HepG2 (cell line): ENCODE data around the gene IFNL1. TPM values are rescaled to one million over a fixed set of nuclear protein-coding genes. Genes with fewer than 3 reads are reported as not detected.
A peak's percentile ranks its signal among the peaks of the same experiment; 100 is the strongest.

Experiments
- KAT2B ChIP-seq: fragments of 150-350 bp; IDR thresholded peaks from 2 replicates; pipeline ENCODE4 v1.6.1; 2014; ENCODE audit warnings: low read depth, low read length, borderline replicate concordance
- KLF12 ChIP-seq: sonication (generic); formaldehyde crosslinking; IDR thresholded peaks from 2 replicates; pipeline ENCODE4 v1.4.0; 2020; ENCODE audit warnings: missing genetic modification reagents, borderline replicate concordance
- PTBP1 ChIP-seq: fragments of 200-400 bp; formaldehyde crosslinking; IDR thresholded peaks from 2 replicates; pipeline ENCODE4 v1.6.1; 2018; ENCODE audit warnings: low read length, low read depth; ENCODE audit not compliant: poor library complexity, severe bottlenecking
- SETDB1 ChIP-seq: sonication (generic); formaldehyde crosslinking; IDR thresholded peaks from 2 replicates; pipeline ENCODE4 v1.5.1; 2020; ENCODE audit warnings: missing genetic modification reagents, mild to moderate bottlenecking, borderline replicate concordance
- SMARCC2 ChIP-seq: fragments of 450-650 bp; IDR thresholded peaks from 2 replicates; pipeline ENCODE4 v1.6.1; 2017; ENCODE audit warnings: antibody characterized with exemption, mild to moderate bottlenecking
- SSRP1 ChIP-seq: IDR thresholded peaks from 2 replicates; pipeline ENCODE4 v1.6.1; 2016; ENCODE audit warnings: control low read depth
- ZFP82 ChIP-seq: sonication (generic); formaldehyde crosslinking; IDR thresholded peaks from 2 replicates; pipeline ENCODE4 v1.5.1; 2020; ENCODE audit warnings: mild to moderate bottlenecking, missing genetic modification reagents, borderline replicate concordance
- ZNF224 ChIP-seq: sonication (generic); formaldehyde crosslinking; IDR thresholded peaks from 2 replicates; pipeline ENCODE4 v1.5.0; 2020; ENCODE audit warnings: mild to moderate bottlenecking, missing genetic modification reagents
- ZNF253 ChIP-seq: sonication (generic); formaldehyde crosslinking; IDR thresholded peaks from 2 replicates; pipeline ENCODE4 v1.8.0; 2022; ENCODE audit warnings: mild to moderate bottlenecking, missing genetic modification reagents, borderline replicate concordance
- ZNF3 ChIP-seq: IDR thresholded peaks from 2 replicates; pipeline ENCODE4 v1.7.0; 2017; ENCODE audit warnings: inconsistent platforms
- ZNF432 ChIP-seq: sonication (generic); formaldehyde crosslinking; IDR thresholded peaks from 2 replicates; pipeline ENCODE4 v1.5.0; 2020; ENCODE audit warnings: missing genetic modification reagents, mild to moderate bottlenecking, borderline replicate concordance
- polyA plus RNA-seq, 8 experiments: library from polyadenylated mRNA; depleted of rRNA in 3 of 8; stranded (reverse) in 7 of 8; unstranded in 1 of 8; fragments of >200 nt; fragmentation: Illumina TruSeq in 4 of 8; extraction: Trizol in 4 of 8; gene quantifications; 2 replicates each; pipeline versions ENCODE4 v1.2.1 to v1.2.3, GENCODE V29; 2011 to 2016; ENCODE audit warnings: low read depth in 4 of 8, missing spikeins in 1 of 8, mixed read lengths in 1 of 8; ENCODE audit not compliant: insufficient read depth in 1 of 8
- total RNA-seq, 5 experiments: library from RNA; depleted of rRNA; stranded (reverse); fragments of >200 nt; fragmentation: Illumina TruSeq; extraction: Trizol; gene quantifications; 2 replicates each; pipeline ENCODE4 v1.2.3, GENCODE V29; 2016; ENCODE audit warnings: low read depth in 1 of 5
- TF ChIP-seq, protein P1 (sequence below): sonication (generic); formaldehyde crosslinking; IDR thresholded peaks from 2 replicates; pipeline ENCODE4 v1.9.0; 2021; ENCODE audit warnings: mild to moderate bottlenecking, missing genetic modification reagents
- TF ChIP-seq, protein P2 (sequence below): sonication (generic); formaldehyde crosslinking; IDR thresholded peaks from 2 replicates; pipeline ENCODE4 v1.8.1; 2023; ENCODE audit warnings: mild to moderate bottlenecking, missing genetic modification reagents, borderline replicate concordance
- TF ChIP-seq, protein P3 (sequence below): sonication (generic); formaldehyde crosslinking; IDR thresholded peaks from 2 replicates; pipeline ENCODE4 v1.8.0; 2022; ENCODE audit warnings: mild to moderate bottlenecking, missing genetic modification reagents, borderline replicate concordance
- TF ChIP-seq, protein P4 (sequence below): sonication (generic); formaldehyde crosslinking; IDR thresholded peaks from 2 replicates; pipeline ENCODE4 v1.5.0; 2020; ENCODE audit warnings: missing genetic modification reagents, mild to moderate bottlenecking, borderline replicate concordance
- TF ChIP-seq, protein P5 (sequence below): sonication (generic); formaldehyde crosslinking; IDR thresholded peaks from 2 replicates; pipeline ENCODE4 v1.4.0; 2020; ENCODE audit warnings: missing genetic modification reagents
- TF ChIP-seq, protein P6 (sequence below): sonication (generic); formaldehyde crosslinking; IDR thresholded peaks from 2 replicates; pipeline ENCODE4 v1.5.1; 2020; ENCODE audit warnings: mild to moderate bottlenecking, missing genetic modification reagents, borderline replicate concordance

IFNL1 gene
- total and polyA plus RNA-seq, 2 of the 13 experiments (the other 11 are each of a cell fraction or from before 2014, with no cell fraction given), result not detected

DNA sequence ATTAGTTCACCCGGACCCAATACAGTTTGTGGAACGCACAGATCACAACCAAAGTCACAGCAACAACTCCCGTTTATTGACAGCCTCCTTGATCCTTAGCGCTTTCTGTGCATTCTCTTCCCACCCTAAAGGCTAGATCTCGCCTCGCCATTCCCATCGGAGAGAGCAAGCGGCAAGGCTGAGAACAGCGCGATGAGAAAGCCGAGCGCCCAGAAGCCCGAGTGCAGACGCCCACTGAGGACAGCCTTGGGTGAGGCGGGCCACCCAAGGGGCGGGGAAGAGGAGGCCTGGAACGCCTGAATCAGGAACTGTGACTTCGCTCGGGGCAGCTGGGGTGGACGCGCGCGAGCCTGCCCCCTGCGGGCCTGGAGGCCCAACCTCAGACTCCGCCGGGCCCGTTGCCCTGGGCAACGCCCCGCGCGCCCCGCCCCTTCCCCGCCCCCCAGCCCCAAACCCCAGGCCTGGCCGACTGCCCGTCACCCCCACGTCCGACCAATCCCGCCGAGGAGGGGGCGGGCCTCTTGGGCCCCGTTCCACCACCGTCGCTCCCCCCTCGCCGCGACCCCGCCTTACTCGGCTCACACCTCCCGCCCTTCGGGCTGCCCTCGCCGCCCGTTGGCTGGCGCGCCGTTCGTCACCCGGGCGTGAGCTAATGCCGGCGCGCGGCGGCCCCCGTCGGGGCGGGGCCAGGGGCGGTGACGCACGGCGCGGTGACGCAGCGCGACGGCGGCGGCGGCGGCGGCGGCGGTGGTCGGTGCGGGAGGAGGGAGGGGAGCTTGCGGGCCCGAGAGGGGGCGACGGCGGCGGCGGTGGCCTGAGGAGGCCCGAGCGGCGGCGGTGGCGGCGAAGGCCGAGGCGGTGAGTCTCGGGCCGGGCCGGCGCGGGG, 45.8 kb downstream of the IFNL1 start, which contains the start of gene SAMD4B (continued):
- TF ChIP-seq, protein P1, sequence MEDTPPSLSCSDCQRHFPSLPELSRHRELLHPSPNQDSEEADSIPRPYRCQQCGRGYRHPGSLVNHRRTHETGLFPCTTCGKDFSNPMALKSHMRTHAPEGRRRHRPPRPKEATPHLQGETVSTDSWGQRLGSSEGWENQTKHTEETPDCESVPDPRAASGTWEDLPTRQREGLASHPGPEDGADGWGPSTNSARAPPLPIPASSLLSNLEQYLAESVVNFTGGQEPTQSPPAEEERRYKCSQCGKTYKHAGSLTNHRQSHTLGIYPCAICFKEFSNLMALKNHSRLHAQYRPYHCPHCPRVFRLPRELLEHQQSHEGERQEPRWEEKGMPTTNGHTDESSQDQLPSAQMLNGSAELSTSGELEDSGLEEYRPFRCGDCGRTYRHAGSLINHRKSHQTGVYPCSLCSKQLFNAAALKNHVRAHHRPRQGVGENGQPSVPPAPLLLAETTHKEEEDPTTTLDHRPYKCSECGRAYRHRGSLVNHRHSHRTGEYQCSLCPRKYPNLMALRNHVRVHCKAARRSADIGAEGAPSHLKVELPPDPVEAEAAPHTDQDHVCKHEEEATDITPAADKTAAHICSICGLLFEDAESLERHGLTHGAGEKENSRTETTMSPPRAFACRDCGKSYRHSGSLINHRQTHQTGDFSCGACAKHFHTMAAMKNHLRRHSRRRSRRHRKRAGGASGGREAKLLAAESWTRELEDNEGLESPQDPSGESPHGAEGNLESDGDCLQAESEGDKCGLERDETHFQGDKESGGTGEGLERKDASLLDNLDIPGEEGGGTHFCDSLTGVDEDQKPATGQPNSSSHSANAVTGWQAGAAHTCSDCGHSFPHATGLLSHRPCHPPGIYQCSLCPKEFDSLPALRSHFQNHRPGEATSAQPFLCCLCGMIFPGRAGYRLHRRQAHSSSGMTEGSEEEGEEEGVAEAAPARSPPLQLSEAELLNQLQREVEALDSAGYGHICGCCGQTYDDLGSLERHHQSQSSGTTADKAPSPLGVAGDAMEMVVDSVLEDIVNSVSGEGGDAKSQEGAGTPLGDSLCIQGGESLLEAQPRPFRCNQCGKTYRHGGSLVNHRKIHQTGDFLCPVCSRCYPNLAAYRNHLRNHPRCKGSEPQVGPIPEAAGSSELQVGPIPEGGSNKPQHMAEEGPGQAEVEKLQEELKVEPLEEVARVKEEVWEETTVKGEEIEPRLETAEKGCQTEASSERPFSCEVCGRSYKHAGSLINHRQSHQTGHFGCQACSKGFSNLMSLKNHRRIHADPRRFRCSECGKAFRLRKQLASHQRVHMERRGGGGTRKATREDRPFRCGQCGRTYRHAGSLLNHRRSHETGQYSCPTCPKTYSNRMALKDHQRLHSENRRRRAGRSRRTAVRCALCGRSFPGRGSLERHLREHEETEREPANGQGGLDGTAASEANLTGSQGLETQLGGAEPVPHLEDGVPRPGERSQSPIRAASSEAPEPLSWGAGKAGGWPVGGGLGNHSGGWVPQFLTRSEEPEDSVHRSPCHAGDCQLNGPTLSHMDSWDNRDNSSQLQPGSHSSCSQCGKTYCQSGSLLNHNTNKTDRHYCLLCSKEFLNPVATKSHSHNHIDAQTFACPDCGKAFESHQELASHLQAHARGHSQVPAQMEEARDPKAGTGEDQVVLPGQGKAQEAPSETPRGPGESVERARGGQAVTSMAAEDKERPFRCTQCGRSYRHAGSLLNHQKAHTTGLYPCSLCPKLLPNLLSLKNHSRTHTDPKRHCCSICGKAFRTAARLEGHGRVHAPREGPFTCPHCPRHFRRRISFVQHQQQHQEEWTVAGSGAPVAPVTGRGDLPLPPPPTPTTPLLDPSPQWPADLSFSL, result no peak
- TF ChIP-seq, protein P2, sequence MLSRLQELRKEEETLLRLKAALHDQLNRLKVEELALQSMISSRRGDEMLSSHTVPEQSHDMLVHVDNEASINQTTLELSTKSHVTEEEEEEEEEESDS, result no peak
- TF ChIP-seq, protein P3, sequence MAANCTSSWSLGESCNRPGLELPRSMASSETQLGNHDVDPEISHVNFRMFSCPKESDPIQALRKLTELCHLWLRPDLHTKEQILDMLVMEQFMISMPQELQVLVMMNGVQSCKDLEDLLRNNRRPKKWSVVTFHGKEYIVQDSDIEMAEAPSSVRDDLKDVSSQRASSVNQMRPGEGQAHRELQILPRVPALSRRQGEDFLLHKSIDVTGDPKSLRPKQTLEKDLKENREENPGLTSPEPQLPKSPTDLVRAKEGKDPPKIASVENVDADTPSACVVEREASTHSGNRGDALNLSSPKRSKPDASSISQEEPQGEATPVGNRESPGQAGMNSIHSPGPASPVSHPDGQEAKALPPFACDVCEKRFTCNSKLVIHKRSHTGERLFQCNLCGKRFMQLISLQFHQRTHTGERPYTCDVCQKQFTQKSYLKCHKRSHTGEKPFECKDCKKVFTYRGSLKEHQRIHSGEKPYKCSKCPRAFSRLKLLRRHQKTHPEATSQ (CRISPR knock-in tag), result no peak
- TF ChIP-seq, protein P4, sequence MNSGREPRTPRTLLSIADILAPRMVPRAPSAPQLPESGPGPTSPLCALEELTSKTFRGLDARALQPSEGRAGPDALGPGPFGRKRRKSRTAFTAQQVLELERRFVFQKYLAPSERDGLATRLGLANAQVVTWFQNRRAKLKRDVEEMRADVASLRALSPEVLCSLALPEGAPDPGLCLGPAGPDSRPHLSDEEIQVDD (CRISPR knock-in tag), result no peak
- TF ChIP-seq, protein P5, sequence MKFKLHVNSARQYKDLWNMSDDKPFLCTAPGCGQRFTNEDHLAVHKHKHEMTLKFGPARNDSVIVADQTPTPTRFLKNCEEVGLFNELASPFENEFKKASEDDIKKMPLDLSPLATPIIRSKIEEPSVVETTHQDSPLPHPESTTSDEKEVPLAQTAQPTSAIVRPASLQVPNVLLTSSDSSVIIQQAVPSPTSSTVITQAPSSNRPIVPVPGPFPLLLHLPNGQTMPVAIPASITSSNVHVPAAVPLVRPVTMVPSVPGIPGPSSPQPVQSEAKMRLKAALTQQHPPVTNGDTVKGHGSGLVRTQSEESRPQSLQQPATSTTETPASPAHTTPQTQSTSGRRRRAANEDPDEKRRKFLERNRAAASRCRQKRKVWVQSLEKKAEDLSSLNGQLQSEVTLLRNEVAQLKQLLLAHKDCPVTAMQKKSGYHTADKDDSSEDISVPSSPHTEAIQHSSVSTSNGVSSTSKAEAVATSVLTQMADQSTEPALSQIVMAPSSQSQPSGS (CRISPR knock-in tag), result no peak
- TF ChIP-seq SMARCC2 (no peak), PTBP1 (no peak), KAT2B (no peak), ZFP82 (no peak), ZNF253 (no peak), SETDB1 (no peak), SSRP1 (CRISPR knock-in tag) (no peak; the same call in 1 of the 2 replicates), ZNF3 (CRISPR knock-in tag) (no peak), KLF12 (CRISPR knock-in tag) (peak; percentile 83), ZNF224 (CRISPR knock-in tag) (no peak), ZNF432 (CRISPR knock-in tag) (no peak)
- TF ChIP-seq, protein P6, sequence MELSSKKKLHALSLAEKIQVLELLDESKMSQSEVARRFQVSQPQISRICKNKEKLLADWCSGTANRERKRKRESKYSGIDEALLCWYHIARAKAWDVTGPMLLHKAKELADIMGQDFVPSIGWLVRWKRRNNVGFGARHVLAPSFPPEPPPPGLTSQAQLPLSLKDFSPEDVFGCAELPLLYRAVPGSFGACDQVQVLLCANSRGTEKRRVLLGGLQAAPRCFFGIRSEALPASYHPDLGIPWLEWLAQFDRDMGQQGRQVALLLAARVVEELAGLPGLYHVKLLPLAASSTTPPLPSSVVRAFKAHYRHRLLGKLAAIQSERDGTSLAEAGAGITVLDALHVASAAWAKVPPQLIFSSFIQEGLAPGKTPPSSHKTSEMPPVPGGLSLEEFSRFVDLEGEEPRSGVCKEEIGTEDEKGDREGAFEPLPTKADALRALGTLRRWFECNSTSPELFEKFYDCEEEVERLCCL (CRISPR knock-in tag), result no peak
